Activated CD4-positive, alpha-beta T cell treated with anti-CD3 and anti-CD28 coated beads for 48 hours (primary cell): Measurements from ENCODE around the gene CNOT11.
"Not testable (repeated sequence)": the region's sequence is repeated elsewhere in the genome, so short reads cannot be mapped to it uniquely, and the experiment has no call there.

Experiments used
- DNase-seq: peaks from one replicate; pipeline ENCODE4 v3.0.0-alpha.2; 2020

CNOT11 gene

DNA sequence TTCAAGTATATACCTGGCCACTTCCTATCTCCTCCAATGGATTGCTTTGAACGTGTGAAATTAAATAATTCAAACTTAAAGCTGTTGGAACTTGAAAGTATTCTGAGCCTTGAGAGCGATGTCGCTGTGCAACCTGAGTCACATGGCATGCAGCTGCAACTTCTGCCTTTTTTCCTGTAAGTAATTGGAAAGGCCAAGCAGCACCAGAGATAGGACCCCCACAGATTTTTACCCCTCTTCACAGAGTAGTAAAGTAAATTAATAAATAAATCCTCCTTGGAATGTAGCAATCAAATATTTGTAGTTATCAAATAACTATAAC is 59.0 kb downstream of the CNOT11 start:
- DNase-seq, result no peak

DNA sequence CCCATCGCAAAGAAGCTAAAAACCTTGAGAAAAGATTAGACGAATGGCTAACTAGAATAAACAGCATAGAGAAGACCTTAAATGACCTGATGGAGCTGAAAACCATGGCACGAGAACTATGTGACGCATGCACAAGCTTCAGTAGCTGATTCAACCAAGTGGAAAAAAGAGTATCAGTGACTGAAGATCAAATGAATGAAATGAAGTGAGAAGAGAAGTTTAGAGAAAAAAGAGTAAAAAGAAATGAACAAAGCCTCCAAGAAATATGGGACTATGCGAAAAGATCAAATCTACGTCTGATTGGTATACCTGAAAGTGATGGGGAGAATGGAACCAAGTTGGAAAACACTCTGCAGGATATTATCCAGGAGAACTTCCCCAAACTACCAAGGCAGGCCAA is 63.9 kb downstream of the CNOT11 start:
- DNase-seq, result not testable (repeated sequence)
